ENCODE data around the gene HAO2. TPM values are rescaled to one million over a fixed set of nuclear protein-coding genes. Genes with fewer than 3 reads are reported as not detected.
"Not testable (repeated sequence)": the region's sequence is repeated elsewhere in the genome, so short reads cannot be mapped to it uniquely, and the experiment has no call there.

HAO2 gene
- total RNA-seq, 2 donors from 2014 or later: not detected

- no peaks in the 10 kb centered on the region for H3K27me3 ChIP-seq
- no peak overlapping the region for H3K27ac ChIP-seq
- DNase-seq (ENCODE audit: low spot score): no peak
- TF ChIP-seq CTCF (IDR thresholded peaks at IDR 0.05): no peak
- no peaks in the 10 kb centered on the region for H3K9me3 ChIP-seq
- H3K36me3 ChIP-seq: no peaks in the 10 kb centered on the region
- H3K4me1 ChIP-seq: no peaks in the 10 kb centered on the region
- no peak overlapping the region for H3K4me3 ChIP-seq
Observed at GRCh38 chr1:119374208-119374874, 5.8 kb downstream of the HAO2 start.

GRCh38 chr1:119375366-119375765 is 6.8 kb downstream of the HAO2 start:
- no peak for DNase-seq (ENCODE audit: low spot score)
- H3K4me1 ChIP-seq: no peaks in the 10 kb centered on the region

GRCh38 chr1:119376594-119376993 is 8.0 kb downstream of the HAO2 start:
- Histone ChIP-seq H3K4me1 (no peaks in the 10 kb centered on the region), H3K27me3 (no peaks in the 10 kb centered on the region), H3K27ac (no peak overlapping the region), H3K36me3 (no peaks in the 10 kb centered on the region), H3K9me3 (no peaks in the 10 kb centered on the region), H3K4me3 (no peak overlapping the region)
- no peak for DNase-seq (ENCODE audit: low spot score)
- TF ChIP-seq CTCF (IDR thresholded peaks at IDR 0.05): no peak

More at GRCh38 chr1:119375366-119375765, 6.8 kb downstream of the HAO2 start:
- Histone ChIP-seq H3K9me3 (no peaks in the 10 kb centered on the region), H3K27ac (no peak overlapping the region), H3K4me3 (no peak overlapping the region), H3K36me3 (no peaks in the 10 kb centered on the region), H3K27me3 (no peaks in the 10 kb centered on the region)
- no peak for TF ChIP-seq CTCF (IDR thresholded peaks at IDR 0.05)

GRCh38 chr1:119377594-119377993 is 9.0 kb downstream of the HAO2 start:
- not testable (repeated sequence) for H3K9me3 ChIP-seq; H3K27ac ChIP-seq; H3K4me1 ChIP-seq; H3K27me3 ChIP-seq; DNase-seq (ENCODE audit: low spot score); H3K4me3 ChIP-seq; H3K36me3 ChIP-seq

GRCh38 chr1:119379117-119379516 is 10.5 kb downstream of the HAO2 start:
- Histone ChIP-seq H3K4me1 (no peaks in the 10 kb centered on the region), H3K4me3 (no peak overlapping the region), H3K27ac (no peak overlapping the region), H3K9me3 (no peaks in the 10 kb centered on the region), H3K27me3 (no peaks in the 10 kb centered on the region), H3K36me3 (no peaks in the 10 kb centered on the region)
- no peak for DNase-seq (ENCODE audit: low spot score)
- no peak for TF ChIP-seq CTCF (IDR thresholded peaks at IDR 0.05)

- DNase-seq (ENCODE audit: low spot score): no peak
- Histone ChIP-seq H3K9me3 (no peaks in the 10 kb centered on the region), H3K27me3 (no peaks in the 10 kb centered on the region), H3K36me3 (no peaks in the 10 kb centered on the region), H3K4me3 (no peak overlapping the region), H3K27ac (no peak overlapping the region), H3K4me1 (no peaks in the 10 kb centered on the region)
- TF ChIP-seq CTCF (IDR thresholded peaks at IDR 0.05): no peak
Observed at GRCh38 chr1:119380304-119380703, 11.7 kb downstream of the HAO2 start.
